ENCODE results near the gene CRNN.

CRNN gene

GRCh38 chr1:152457561-152457960, 43.5 kb upstream of the CRNN start:
- H3K79me2 ChIP-seq (ENCODE audit: insufficient read depth, low read length), result no peaks in the 10 kb centered on the region
- H3K9me3 ChIP-seq (ENCODE audit: insufficient read depth, low read length, severe bottlenecking), result no peaks in the 10 kb centered on the region
- no peak overlapping the region for H3K4me2 ChIP-seq (ENCODE audit: insufficient read depth, low read length)
- H3K9ac ChIP-seq (ENCODE audit: low read depth, low read length), result no peak overlapping the region
- H3K4me3 ChIP-seq (ENCODE audit: low read depth in 1 of 2, low read length in 2 of 2), result no peak overlapping the region
- no peaks in the 10 kb centered on the region for H3K27me3 ChIP-seq (ENCODE audit: insufficient read depth, low read length, poor library complexity)
- peaks cover 4% of the 10 kb centered on the region; the same call in 1 of the 2 replicates for H3K4me1 ChIP-seq (ENCODE audit: insufficient read depth, low read length)
- H3K27ac ChIP-seq (ENCODE audit: low read length), result no peak overlapping the region
- ATAC-seq (ENCODE audit: insufficient read depth, low read depth) (no peak), DNase-seq (no peak)
- H3K36me3 ChIP-seq (ENCODE audit: insufficient read depth, low read length), result no peaks in the 10 kb centered on the region
- TF ChIP-seq EZH2 (IDR thresholded peaks at IDR 0.05; ENCODE audit: borderline replicate concordance, low read depth, low read length, severe bottlenecking), result no peak
- no peak for TF ChIP-seq CTCF (IDR thresholded peaks at IDR 0.05; ENCODE audit: borderline replicate concordance, extremely low read depth, low read length, poor library complexity, severe bottlenecking)
- no peaks in the 10 kb centered on the region for H4K20me1 ChIP-seq (ENCODE audit: insufficient read depth, low read length)
- H2AFZ ChIP-seq (ENCODE audit: low read depth, low read length), result no peak overlapping the region

GRCh38 chr1:152457071-152457470, 43.0 kb upstream of the CRNN start:
- Histone ChIP-seq H3K9me3 (ENCODE audit: insufficient read depth, low read length, severe bottlenecking) (no peaks in the 10 kb centered on the region), H4K20me1 (ENCODE audit: insufficient read depth, low read length) (no peaks in the 10 kb centered on the region)

GRCh38 chr1:152451254-152451653, 37.2 kb upstream of the CRNN start:
- DNase-seq (no peak), ATAC-seq (ENCODE audit: insufficient read depth, low read depth) (no peak)
- H3K79me2 ChIP-seq (ENCODE audit: insufficient read depth, low read length), result no peaks in the 10 kb centered on the region
- no peaks in the 10 kb centered on the region for H3K36me3 ChIP-seq (ENCODE audit: insufficient read depth, low read length)
- H4K20me1 ChIP-seq (ENCODE audit: insufficient read depth, low read length), result no peaks in the 10 kb centered on the region
- no peak overlapping the region for H3K9ac ChIP-seq (ENCODE audit: low read depth, low read length)
- no peak overlapping the region for H2AFZ ChIP-seq (ENCODE audit: low read depth, low read length)
- H3K4me1 ChIP-seq (ENCODE audit: insufficient read depth, low read length), result no peaks in the 10 kb centered on the region
- no peaks in the 10 kb centered on the region for H3K27me3 ChIP-seq (ENCODE audit: insufficient read depth, low read length, poor library complexity)
- no peak overlapping the region for H3K27ac ChIP-seq (ENCODE audit: low read length)
- no peak overlapping the region for H3K4me3 ChIP-seq (ENCODE audit: low read depth in 1 of 2, low read length in 2 of 2)
- no peak overlapping the region for H3K4me2 ChIP-seq (ENCODE audit: insufficient read depth, low read length)
- no peaks in the 10 kb centered on the region for H3K9me3 ChIP-seq (ENCODE audit: insufficient read depth, low read length, severe bottlenecking)
- no peak for TF ChIP-seq CTCF (IDR thresholded peaks at IDR 0.05; ENCODE audit: borderline replicate concordance, extremely low read depth, low read length, poor library complexity, severe bottlenecking)
- no peak for TF ChIP-seq EZH2 (IDR thresholded peaks at IDR 0.05; ENCODE audit: borderline replicate concordance, low read depth, low read length, severe bottlenecking)

More at GRCh38 chr1:152457071-152457470, 43.0 kb upstream of the CRNN start:
- H3K4me1 ChIP-seq (ENCODE audit: insufficient read depth, low read length), result peaks cover 4% of the 10 kb centered on the region; the same call in 1 of the 2 replicates
- H2AFZ ChIP-seq (ENCODE audit: low read depth, low read length), result no peak overlapping the region
- H3K9ac ChIP-seq (ENCODE audit: low read depth, low read length), result no peak overlapping the region
- no peak overlapping the region for H3K4me3 ChIP-seq (ENCODE audit: low read depth in 1 of 2, low read length in 2 of 2)
- TF ChIP-seq CTCF (IDR thresholded peaks at IDR 0.05; ENCODE audit: borderline replicate concordance, extremely low read depth, low read length, poor library complexity, severe bottlenecking), result no peak
- no peak for TF ChIP-seq EZH2 (IDR thresholded peaks at IDR 0.05; ENCODE audit: borderline replicate concordance, low read depth, low read length, severe bottlenecking)
- H3K27ac ChIP-seq (ENCODE audit: low read length), result no peak overlapping the region
- no peaks in the 10 kb centered on the region for H3K79me2 ChIP-seq (ENCODE audit: insufficient read depth, low read length)
- H3K36me3 ChIP-seq (ENCODE audit: insufficient read depth, low read length), result no peaks in the 10 kb centered on the region
- no peaks in the 10 kb centered on the region for H3K27me3 ChIP-seq (ENCODE audit: insufficient read depth, low read length, poor library complexity)
- H3K4me2 ChIP-seq (ENCODE audit: insufficient read depth, low read length), result no peak overlapping the region
- DNase-seq (no peak), ATAC-seq (ENCODE audit: insufficient read depth, low read depth) (no peak)

GRCh38 chr1:152449661-152450060, 35.6 kb upstream of the CRNN start:
- no peak for ATAC-seq (ENCODE audit: insufficient read depth, low read depth)
- Histone ChIP-seq H3K9me3 (ENCODE audit: insufficient read depth, low read length, severe bottlenecking) (no peaks in the 10 kb centered on the region), H3K4me2 (ENCODE audit: insufficient read depth, low read length) (no peak overlapping the region), H3K36me3 (ENCODE audit: insufficient read depth, low read length) (no peaks in the 10 kb centered on the region), H4K20me1 (ENCODE audit: insufficient read depth, low read length) (no peaks in the 10 kb centered on the region), H2AFZ (ENCODE audit: low read depth, low read length) (no peak overlapping the region), H3K4me1 (ENCODE audit: insufficient read depth, low read length) (no peaks in the 10 kb centered on the region), H3K79me2 (ENCODE audit: insufficient read depth, low read length) (no peaks in the 10 kb centered on the region), H3K27ac (ENCODE audit: low read length) (no peak overlapping the region), H3K4me3 (ENCODE audit: low read depth in 1 of 2, low read length in 2 of 2) (no peak overlapping the region), H3K27me3 (ENCODE audit: insufficient read depth, low read length, poor library complexity) (no peaks in the 10 kb centered on the region), H3K9ac (ENCODE audit: low read depth, low read length) (no peak overlapping the region)
- TF ChIP-seq EZH2 (IDR thresholded peaks at IDR 0.05; ENCODE audit: borderline replicate concordance, low read depth, low read length, severe bottlenecking), result no peak
- TF ChIP-seq CTCF (IDR thresholded peaks at IDR 0.05; ENCODE audit: borderline replicate concordance, extremely low read depth, low read length, poor library complexity, severe bottlenecking), result no peak
- DNase-seq, result no peak

Data from DND-41 (cell line).